GM10266 (cell line): ENCODE data around the gene HSD17B14.
"Not testable (repeated sequence)": the region's sequence is repeated elsewhere in the genome, so short reads cannot be mapped to it uniquely, and the experiment has no call there.

ENCODE experiments used
- DNase-seq: peaks from one replicate; pipeline ENCODE4 v3.0.0; 2012; ENCODE audit errors: extremely low spot score
- CTCF ChIP-seq: IDR thresholded peaks from 2 replicates; pipeline ENCODE4 v1.5.1; 2012; ENCODE audit warnings: mild to moderate bottlenecking, low read depth; ENCODE audit not compliant: control insufficient read depth, insufficient read depth; ENCODE audit errors: missing control alignments

Gene HSD17B14

GRCh38 chr19:48859711-48860572 is 23.7 kb upstream of the HSD17B14 start:
- no peak for TF ChIP-seq CTCF
- no peak for DNase-seq

DNA sequence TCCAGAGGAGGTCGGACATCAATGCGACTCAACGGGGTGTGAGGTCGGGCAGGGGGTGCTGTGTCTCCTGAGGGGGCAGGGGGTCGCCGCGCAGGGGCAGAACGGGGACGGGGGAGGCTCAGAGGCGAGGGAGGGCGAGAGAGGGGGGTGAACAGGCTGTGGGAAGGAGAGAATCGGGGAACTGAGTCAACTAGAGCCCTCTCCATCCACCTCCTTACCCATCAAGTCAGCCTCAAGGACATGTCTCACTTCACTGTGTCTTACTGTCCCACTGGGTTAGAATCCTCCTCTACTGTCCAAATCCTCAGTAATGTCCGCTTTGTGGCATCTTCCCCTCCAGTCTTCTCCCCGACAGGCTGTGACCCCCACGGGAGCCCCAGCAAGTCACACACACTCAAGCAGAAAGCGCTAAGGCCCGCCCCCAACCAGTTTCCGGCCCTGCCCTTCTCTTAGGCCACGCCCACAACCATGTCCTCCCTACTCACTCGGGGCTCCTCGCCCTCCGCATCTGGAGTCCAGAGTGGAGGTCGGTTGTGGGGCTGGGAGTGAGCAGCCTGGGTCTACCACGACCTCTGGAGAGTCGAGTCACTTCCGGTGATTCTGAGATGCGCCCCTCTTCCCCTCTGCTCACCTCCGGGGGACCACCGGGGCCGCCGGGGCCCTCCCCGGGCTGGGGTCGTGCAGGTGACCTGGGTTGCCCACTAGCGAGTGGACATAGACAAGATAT is 22.9 kb upstream of the HSD17B14 start:
- DNase-seq, result peak; percentile 64

DNA sequence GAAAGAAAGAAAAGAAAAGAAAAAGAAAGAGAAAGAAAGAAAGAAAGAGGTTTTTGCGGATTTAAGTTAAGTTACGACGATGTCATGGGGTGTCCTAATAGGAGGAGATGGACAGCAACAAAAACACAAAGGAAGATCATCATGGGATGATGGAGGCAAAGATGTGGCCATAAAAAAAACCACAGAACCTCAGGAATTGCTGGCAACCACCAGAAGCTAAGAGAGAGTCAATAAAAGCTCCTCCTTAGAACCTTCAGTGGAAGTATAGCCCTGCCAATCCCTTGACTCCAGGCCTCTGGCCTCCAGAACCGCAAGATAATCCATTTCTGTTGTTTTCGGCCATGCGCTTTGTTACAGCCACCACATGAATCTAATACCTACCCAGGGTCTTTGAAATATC is 20.6 kb upstream of the HSD17B14 start:
- TF ChIP-seq CTCF, result no peak
- DNase-seq, result no peak

More for the DNA sequence above, 22.9 kb upstream of the HSD17B14 start:
- no peak for TF ChIP-seq CTCF

- no peak for TF ChIP-seq CTCF
- DNase-seq, result no peak
Measured at GRCh38 chr19:48854103-48854502, 17.8 kb upstream of the HSD17B14 start.

- no peak for TF ChIP-seq CTCF
- DNase-seq, result no peak
Measured at GRCh38 chr19:48853483-48853882, 17.2 kb upstream of the HSD17B14 start.

GRCh38 chr19:48852292-48852691 is 16.0 kb upstream of the HSD17B14 start:
- no peak for TF ChIP-seq CTCF
- DNase-seq, result no peak

- not testable (repeated sequence) for DNase-seq
Measured at GRCh38 chr19:48846659-48847058, 10.4 kb upstream of the HSD17B14 start.
